Calu3 (cell line): ENCODE results near the gene GRAMD1C. TPM values are rescaled to one million over a fixed set of nuclear protein-coding genes. Genes with fewer than 3 reads are reported as not detected.
A peak's percentile ranks its signal among the peaks of the same experiment; 100 is the strongest.

Experiments used
- BruUV-seq: library from RNA; stranded (reverse); fragments of 400-500 nt; replicated peaks from 2 replicates; lab custom pipeline; 2021; lab: Mats Ljungman, UMichigan
- CTCF ChIA-PET: fragments of 300-600 bp; sonication (Branson Sonifier 250); formaldehyde crosslinking; loops from one replicate; lab custom pipeline; 2022; ENCODE audit warnings: antibody characterized with exemption; lab: Charles Lee
- DNase-seq: peaks from one replicate; pipeline ENCODE4 v3.0.0; 2022
- H3K27ac Mint-ChIP-seq: one replicate; pipeline ENCODE4 v1.8.0; 2022; ENCODE audit warnings: mixed read lengths; ENCODE audit not compliant: unreplicated experiment
- H3K27me3 Mint-ChIP-seq: one replicate; pipeline ENCODE4 v1.8.0; 2022; ENCODE audit warnings: mixed read lengths; ENCODE audit not compliant: unreplicated experiment
- H3K36me3 Mint-ChIP-seq: one replicate; pipeline ENCODE4 v1.8.0; 2022; ENCODE audit warnings: mild to moderate bottlenecking, moderate library complexity, mixed read lengths; ENCODE audit not compliant: insufficient read depth, unreplicated experiment
- H3K4me1 Mint-ChIP-seq: one replicate; pipeline ENCODE4 v1.8.0; 2022; ENCODE audit warnings: mild to moderate bottlenecking, low read depth, mixed read lengths; ENCODE audit not compliant: unreplicated experiment
- H3K4me3 Mint-ChIP-seq: one replicate; pipeline ENCODE4 v1.8.0; 2022; ENCODE audit warnings: mild to moderate bottlenecking, low read depth, moderate library complexity, mixed read lengths; ENCODE audit not compliant: unreplicated experiment
- H3K9me3 Mint-ChIP-seq: one replicate; pipeline ENCODE4 v1.8.0; 2022; ENCODE audit warnings: low read depth, mixed read lengths; ENCODE audit not compliant: unreplicated experiment
- CTCF ChIP-seq: fragments of 200-600 bp; IDR thresholded peaks from one replicate; pipeline ENCODE4 v1.8.0; 2022; ENCODE audit warnings: antibody characterized with exemption; ENCODE audit not compliant: unreplicated experiment
- intact Hi-C: fragments of 100-400 bp; cut with micrococcal nuclease; formaldehyde crosslinking; loops from one replicate; pipeline ENCODE4 v1.10.0; 2022; ENCODE audit not compliant: unreplicated experiment
- total RNA-seq: library from RNA; stranded (reverse); gene quantifications from 2 replicates; pipeline ENCODE4 v1.2.3, GENCODE V29; 2022

The GRAMD1C gene
- total RNA-seq, 1 experiment from 2014 or later: 6.3 TPM

GRCh38 chr3:113878403-113878802 is 39.8 kb downstream of the GRAMD1C start:
- Mint-ChIP-seq H3K27ac (no peak overlapping the region), H3K4me3 (no peak overlapping the region), H3K4me1 (peaks cover 9% of the 10 kb centered on the region), H3K27me3 (no peaks in the 10 kb centered on the region), H3K36me3 (no peaks in the 10 kb centered on the region), H3K9me3 (no peaks in the 10 kb centered on the region)
- intact Hi-C loops: no loop called here
- no peak for DNase-seq
- CTCF ChIA-PET: no interaction called here
- BruUV-seq: no TSS peak
- TF ChIP-seq CTCF: no peak

- CTCF ChIA-PET: interaction anchor here (0.7 kb wide), 1 partner anchor 151 kb away, joined by 3 read pairs; no protein-coding TSS in a partner anchor
These were observed 46.5 kb downstream of the GRAMD1C start for GRCh38 chr3:113885050-113885449.

GRCh38 chr3:113890256-113890900 is 51.8 kb downstream of the GRAMD1C start:
- CTCF ChIA-PET: no interaction called here
- Mint-ChIP-seq H3K4me3 (no peak overlapping the region), H3K36me3 (no peaks in the 10 kb centered on the region), H3K4me1 (no peaks in the 10 kb centered on the region), H3K9me3 (no peaks in the 10 kb centered on the region), H3K27ac (no peak overlapping the region), H3K27me3 (no peaks in the 10 kb centered on the region)
- no peak for TF ChIP-seq CTCF
- DNase-seq: peak; percentile 27
- BruUV-seq: no TSS peak
- intact Hi-C loops: no loop called here

More at GRCh38 chr3:113885050-113885449, 46.5 kb downstream of the GRAMD1C start:
- Mint-ChIP-seq H3K4me1 (no peaks in the 10 kb centered on the region), H3K27me3 (no peaks in the 10 kb centered on the region), H3K4me3 (no peak overlapping the region), H3K27ac (no peak overlapping the region), H3K36me3 (no peaks in the 10 kb centered on the region), H3K9me3 (no peaks in the 10 kb centered on the region)
- no peak for DNase-seq
- no TSS peak for BruUV-seq
- intact Hi-C loops: no loop called here
- no peak for TF ChIP-seq CTCF

- TF ChIP-seq CTCF: no peak
- H3K36me3 Mint-ChIP-seq: no peaks in the 10 kb centered on the region
- H3K4me3 Mint-ChIP-seq: no peak overlapping the region
- H3K27me3 Mint-ChIP-seq: no peaks in the 10 kb centered on the region
- H3K27ac Mint-ChIP-seq: no peak overlapping the region
- BruUV-seq: no TSS peak
- DNase-seq: no peak
- intact Hi-C loops: no loop called here
- CTCF ChIA-PET: interaction anchor here (0.5 to 1.3 kb wide), 2 partner anchors 50 to 56 kb away, joined by 5 to 7 read pairs; partner anchors contain the start of gene GRAMD1C
- H3K9me3 Mint-ChIP-seq: no peaks in the 10 kb centered on the region
- H3K4me1 Mint-ChIP-seq: peaks cover 22% of the 10 kb centered on the region
These were observed 56.3 kb downstream of the GRAMD1C start for GRCh38 chr3:113894927-113895326.
